SK-N-SH (cell line): ENCODE measurements around the gene MAMDC4. TPM values are rescaled to one million over a fixed set of nuclear protein-coding genes. Genes with fewer than 3 reads are reported as not detected.
"Not testable (repeated sequence)": the region's sequence is repeated elsewhere in the genome, so short reads cannot be mapped to it uniquely, and the experiment has no call there.

ENCODE experiments used
- CTCF ChIA-PET: fragments of 300-600, 350-600 bp; formaldehyde crosslinking; extraction: SDS; loops from one replicate; lab custom pipeline; 2021; lab: Yijun Ruan, JAX
- POLR2A ChIA-PET: fragments of 350-600 bp; sonication (Branson Sonifier 250); formaldehyde crosslinking; extraction: SDS; loops from one replicate; lab custom pipeline; 2020; ENCODE audit warnings: antibody characterized with exemption, inconsistent platforms; lab: Yijun Ruan, JAX
- DNase-seq: peaks from one replicate; pipeline ENCODE4 v3.0.0; 2012
- H2AFZ ChIP-seq: fragments of 200-600 bp; sonication (generic); 2 replicates; pipeline ENCODE4 v1.8.1; 2016; ENCODE audit warnings: antibody characterized with exemption, mild to moderate bottlenecking, low read depth
- H3F3A ChIP-seq: fragments of 200-600 bp; sonication (generic); replicated peaks from 2 replicates; pipeline ENCODE3; 2016; ENCODE audit warnings: antibody characterized with exemption, mild to moderate bottlenecking; ENCODE audit not compliant: insufficient read depth
- H3K27ac ChIP-seq, 2 experiments: fragments of 200-500 bp in 1 of 2; fragments of 200-600 bp in 1 of 2; sonication (Bioruptor generic) in 1 of 2; sonication (generic), shearing (Covaris generic) in 1 of 2; 2 replicates each; pipeline versions ENCODE4 v1.5.1 to v1.6.1; 2014 to 2016; ENCODE audit warnings: low read depth in 2 of 2, inconsistent platforms in 1 of 2, low read length in 1 of 2, mild to moderate bottlenecking in 1 of 2, mixed read lengths in 1 of 2
- H3K27me3 ChIP-seq: fragments of 200-600 bp; sonication (generic), shearing (Covaris generic); 2 replicates; pipeline ENCODE4 v1.6.1; 2016; ENCODE audit warnings: mixed run types; ENCODE audit not compliant: insufficient read depth
- H3K36me3 ChIP-seq, 2 experiments: fragments of 200-500 bp in 1 of 2; fragments of 200-600 bp in 1 of 2; sonication (Bioruptor generic) in 1 of 2; sonication (generic) in 1 of 2; replicated peaks in 1 of 2; 2 replicates each; pipeline versions ENCODE3 to v1.5.1; 2014 to 2016; ENCODE audit warnings: low read length in 1 of 2, mild to moderate bottlenecking in 1 of 2; ENCODE audit not compliant: insufficient read depth in 2 of 2, control insufficient read depth in 1 of 2
- H3K4me1 ChIP-seq, 2 experiments: fragments of 200-500 bp in 1 of 2; fragments of 200-600 bp in 1 of 2; sonication (Bioruptor generic) in 1 of 2; sonication (generic), shearing (Covaris generic) in 1 of 2; 2 replicates each; pipeline versions ENCODE4 v1.5.1 to v1.6.1; 2014 to 2016; ENCODE audit warnings: low read depth in 1 of 2, low read length in 1 of 2, mixed run types in 1 of 2; ENCODE audit not compliant: insufficient read depth in 2 of 2, control insufficient read depth in 1 of 2
- H3K4me2 ChIP-seq: fragments of 200-600 bp; sonication (generic), shearing (Covaris generic); 2 replicates; pipeline ENCODE4 v1.6.1; 2017; ENCODE audit warnings: mixed run types
- H3K4me3 ChIP-seq, 2 experiments: fragments of 200-500 bp in 1 of 2; fragments of 200-600 bp in 1 of 2; sonication (Bioruptor generic) in 1 of 2; sonication (generic), shearing (Covaris generic) in 1 of 2; 2 replicates each; pipeline versions ENCODE4 v1.5.1 to v1.8.1; 2014 to 2016; ENCODE audit warnings: low read depth in 2 of 2, inconsistent platforms in 1 of 2, low read length in 1 of 2, mild to moderate bottlenecking in 1 of 2, mixed read lengths in 1 of 2, moderate library complexity in 1 of 2
- H3K79me2 ChIP-seq: fragments of 200-600 bp; sonication (generic); 2 replicates; pipeline ENCODE4 v1.8.1; 2017; ENCODE audit warnings: mild to moderate bottlenecking; ENCODE audit not compliant: insufficient read depth
- H3K9ac ChIP-seq: fragments of 200-600 bp; sonication (generic); 2 replicates; pipeline ENCODE4 v1.6.1; 2017; ENCODE audit warnings: mixed run types
- H3K9me2 ChIP-seq: fragments of 200-600 bp; sonication (generic); 2 replicates; pipeline ENCODE4 v1.6.1; 2017; ENCODE audit warnings: mixed run types
- H3K9me3 ChIP-seq: fragments of 200-600 bp; sonication (generic); 2 replicates; pipeline ENCODE4 v1.6.1; 2017; ENCODE audit warnings: mixed run types, mild to moderate bottlenecking, moderate library complexity
- H4K20me1 ChIP-seq: fragments of 200-600 bp; sonication (generic); 2 replicates; pipeline ENCODE4 v1.6.1; 2017; ENCODE audit warnings: mild to moderate bottlenecking, mixed run types; ENCODE audit not compliant: insufficient read depth
- FOSL2 ChIP-seq: IDR thresholded peaks from 2 replicates; pipeline ENCODE4 v1.4.0; 2012; ENCODE audit warnings: low read depth, mild to moderate bottlenecking, moderate library complexity, borderline replicate concordance
- GABPA ChIP-seq: IDR thresholded peaks from 2 replicates; pipeline ENCODE4 v1.4.0; 2012; ENCODE audit warnings: low read depth, mild to moderate bottlenecking
- RFX5 ChIP-seq: IDR thresholded peaks from 2 replicates; pipeline ENCODE4 v1.6.1; 2012; ENCODE audit warnings: mild to moderate bottlenecking, improper control_type of control experiment, low read length
- RXRA ChIP-seq: IDR thresholded peaks from 2 replicates; pipeline ENCODE4 v1.4.0; 2012; ENCODE audit warnings: low read depth, mild to moderate bottlenecking, borderline replicate concordance
- SIN3A ChIP-seq: IDR thresholded peaks from 2 replicates; pipeline ENCODE4 v1.6.1; 2012; ENCODE audit warnings: low read depth, mild to moderate bottlenecking, low read length, moderate library complexity, borderline replicate concordance
- TCF12 ChIP-seq: IDR thresholded peaks from 2 replicates; pipeline ENCODE4 v1.4.0; 2012
- YY1 ChIP-seq: IDR thresholded peaks from 2 replicates; pipeline ENCODE4 v1.4.0; 2012; ENCODE audit warnings: low read depth, mild to moderate bottlenecking
- WGBS: methylation state at CpG from one replicate; pipeline ENCODE4 v1.1.6; 2017; ENCODE audit warnings: low lambda C conversion rate; 5-methylcytosine and 5-hydroxymethylcytosine counted together
- polyA plus RNA-seq, 3 experiments: library from polyadenylated mRNA; depleted of rRNA; stranded (reverse); fragments of >200 nt; gene quantifications; 2 replicates each; pipeline ENCODE4 v1.2.3, GENCODE V29; 2012
- TF ChIP-seq, protein P1 (sequence below): IDR thresholded peaks from 2 replicates; pipeline ENCODE4 v1.4.0; 2012; ENCODE audit warnings: low read depth
- TF ChIP-seq, protein P2 (sequence below): fragments of 150-350 bp; IDR thresholded peaks from 2 replicates; pipeline ENCODE4 v1.6.1; 2016; ENCODE audit warnings: mild to moderate bottlenecking, low read depth, low read length

Gene MAMDC4
- polyA plus RNA-seq, 1 of the 3 experiments (the other 2 are of a cell fraction): 4.2 TPM

DNA sequence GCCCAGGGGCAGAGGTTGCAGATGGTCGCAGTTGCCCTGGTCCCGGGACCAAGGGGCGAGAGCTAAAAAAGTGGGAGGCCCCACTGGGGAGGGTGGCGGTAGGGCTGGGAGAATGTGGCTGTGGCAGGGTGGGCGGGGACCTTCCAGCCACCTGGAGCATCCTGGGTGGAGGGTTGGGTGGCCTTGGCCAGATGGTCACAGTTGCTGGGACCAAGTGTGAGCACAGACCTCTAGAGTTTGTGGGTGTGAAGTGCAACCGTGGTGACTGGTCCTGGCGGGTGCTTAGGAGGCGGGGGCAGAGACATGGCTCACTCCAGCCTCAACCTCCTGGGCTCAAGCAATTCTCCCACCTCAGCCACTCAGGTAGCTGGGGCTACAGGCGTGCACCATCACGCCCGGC is 28.5 kb downstream of the MAMDC4 start (continued):
- TF ChIP-seq SIN3A: no peak
- no peak for TF ChIP-seq TCF12
- TF ChIP-seq, protein P1, sequence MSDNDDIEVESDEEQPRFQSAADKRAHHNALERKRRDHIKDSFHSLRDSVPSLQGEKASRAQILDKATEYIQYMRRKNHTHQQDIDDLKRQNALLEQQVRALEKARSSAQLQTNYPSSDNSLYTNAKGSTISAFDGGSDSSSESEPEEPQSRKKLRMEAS: no peak
- no peak for TF ChIP-seq RXRA
- TF ChIP-seq, all 33 proteins: peak for 0

DNA sequence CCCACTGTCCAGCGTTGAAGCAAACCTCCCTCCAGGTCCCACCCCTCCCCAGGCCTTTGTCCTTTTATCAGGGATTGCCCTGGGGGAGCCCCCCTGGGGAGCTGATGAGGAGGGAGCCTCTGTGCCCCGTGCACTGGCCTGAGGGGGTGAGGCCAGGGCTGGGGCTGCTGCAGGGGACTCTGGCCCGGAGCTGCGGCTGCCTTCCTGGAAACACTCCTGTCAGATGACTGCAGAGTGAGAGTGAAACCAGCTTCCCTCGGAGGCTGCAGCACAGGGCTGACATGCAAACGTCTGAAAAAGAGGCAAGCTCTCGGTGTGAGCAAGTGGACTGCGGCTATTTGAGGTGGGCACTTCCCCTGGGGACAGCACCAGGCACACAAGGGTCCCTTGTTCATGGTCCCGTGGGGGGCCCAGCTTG is 29.6 kb downstream of the MAMDC4 start:
- peak overlapping the region; percentile 15; the same call in 1 of the 2 replicates for H3K4me2 ChIP-seq
- H3K9ac ChIP-seq: no peak overlapping the region
- H4K20me1 ChIP-seq: no peaks in the 10 kb centered on the region
- DNase-seq: no peak
- H3K79me2 ChIP-seq: peaks cover under 1% of the 10 kb centered on the region; the same call in 1 of the 2 replicates
- no peaks in the 10 kb centered on the region for H3K36me3 ChIP-seq
- H2AFZ ChIP-seq: 0 out of 2 replicates have a peak overlapping the region, but pooled peaks have one; percentile 18
- H3K4me1 ChIP-seq: peaks cover 0 to 7% of the 10 kb centered on the region in 2 experiments; a peak in 2 of 4 replicates
- no peaks in the 10 kb centered on the region for H3F3A ChIP-seq
- no peaks in the 10 kb centered on the region for H3K27me3 ChIP-seq
- no peaks in the 10 kb centered on the region for H3K9me3 ChIP-seq
- no peaks in the 10 kb centered on the region for H3K9me2 ChIP-seq
- no peak overlapping the region for H3K4me3 ChIP-seq
- ChIA-PET POLR2A (no interaction called here), CTCF (interaction anchor here (1.1 to 1.5 kb wide), 2 partner anchors 38 to 40 kb away, joined by 3 to 5 read pairs; partner anchors contain the start of gene AJM1)
- no peak overlapping the region; a peak in 1 of 4 replicates for H3K27ac ChIP-seq
- TF ChIP-seq GABPA: no peak
- TF ChIP-seq RFX5: no peak
- 34% methylated on average over 7 of the region's 9 CpGs for WGBS

DNA sequence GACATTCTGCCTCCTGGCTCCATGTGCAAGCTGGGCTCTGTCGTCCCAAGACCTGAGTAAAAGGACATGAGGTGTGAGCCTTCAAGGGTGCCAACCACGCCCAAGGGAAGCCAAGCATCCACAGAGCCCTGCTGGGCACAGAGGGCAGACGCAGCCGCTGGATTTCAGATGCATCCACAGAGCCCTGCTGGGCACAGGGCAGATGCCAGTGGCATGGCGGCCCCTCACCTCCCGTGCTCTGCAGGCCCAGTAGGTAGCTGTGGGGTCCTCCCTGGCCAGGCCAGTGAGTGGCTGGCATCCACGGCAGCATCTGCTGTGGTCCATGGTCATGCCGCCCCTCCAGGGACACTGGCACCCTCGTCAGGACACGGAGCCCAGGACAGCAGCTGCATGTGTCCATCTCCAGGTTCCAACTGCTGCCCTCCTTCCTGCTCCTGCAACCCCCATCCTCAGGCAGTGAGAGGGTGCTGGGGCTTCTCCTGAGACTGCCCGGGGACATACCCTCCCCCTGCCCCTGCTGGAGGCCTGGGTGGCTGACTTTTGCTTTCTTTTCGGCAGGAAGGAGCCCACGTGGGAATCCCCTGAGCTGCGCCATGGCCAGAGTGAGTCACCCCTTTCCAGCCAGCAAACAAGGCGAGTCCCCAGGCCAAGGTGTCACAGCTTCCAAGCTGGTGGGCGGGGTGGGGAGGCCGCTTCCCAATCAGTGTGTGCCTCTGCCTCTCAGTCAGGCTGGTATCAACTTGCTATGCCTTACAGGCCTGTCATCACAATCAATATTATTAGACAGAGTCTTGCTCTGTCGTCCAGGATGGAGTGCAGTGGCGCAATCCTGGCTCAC is 30.2 kb downstream of the MAMDC4 start:
- Histone ChIP-seq H4K20me1 (no peaks in the 10 kb centered on the region), H3K4me3 (no peak overlapping the region), H3K9me2 (no peaks in the 10 kb centered on the region), H3F3A (no peaks in the 10 kb centered on the region), H3K27ac (no peak overlapping the region; a peak in 1 of 4 replicates), H3K36me3 (no peaks in the 10 kb centered on the region), H2AFZ (peak overlapping the region; percentile 18; the same call in 1 of the 2 replicates), H3K9me3 (no peaks in the 10 kb centered on the region), H3K9ac (peak overlapping the region; percentile 9; the same call in 1 of the 2 replicates), H3K4me1 (peaks cover 0 to 8% of the 10 kb centered on the region in 2 experiments; a peak in 2 of 4 replicates), H3K4me2 (peak overlapping the region; percentile 15; the same call in 1 of the 2 replicates), H3K27me3 (no peaks in the 10 kb centered on the region), H3K79me2 (peaks cover 7% of the 10 kb centered on the region)
- peak; percentile 15 for DNase-seq
- POLR2A ChIA-PET: no interaction called here
- CTCF ChIA-PET: interaction anchor here (0.6 to 1.8 kb wide), 4 partner anchors 10 to 40 kb away, joined by 3 to 5 read pairs (median 4); partner anchors contain the start of gene AJM1
- TF ChIP-seq, protein P2, sequence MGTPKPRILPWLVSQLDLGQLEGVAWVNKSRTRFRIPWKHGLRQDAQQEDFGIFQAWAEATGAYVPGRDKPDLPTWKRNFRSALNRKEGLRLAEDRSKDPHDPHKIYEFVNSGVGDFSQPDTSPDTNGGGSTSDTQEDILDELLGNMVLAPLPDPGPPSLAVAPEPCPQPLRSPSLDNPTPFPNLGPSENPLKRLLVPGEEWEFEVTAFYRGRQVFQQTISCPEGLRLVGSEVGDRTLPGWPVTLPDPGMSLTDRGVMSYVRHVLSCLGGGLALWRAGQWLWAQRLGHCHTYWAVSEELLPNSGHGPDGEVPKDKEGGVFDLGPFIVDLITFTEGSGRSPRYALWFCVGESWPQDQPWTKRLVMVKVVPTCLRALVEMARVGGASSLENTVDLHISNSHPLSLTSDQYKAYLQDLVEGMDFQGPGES: no peak
- TF ChIP-seq, protein P1: peak; percentile 89
- TF ChIP-seq YY1 (peak; percentile 48; the same call in 1 of the 2 replicates), SIN3A (0 out of 2 replicates have a peak, but pooled peaks have one; percentile 43), FOSL2 (peak; percentile 66; the same call in 1 of the 2 replicates)
- 64% methylated on average over 11 of the region's 19 CpGs for WGBS

DNA sequence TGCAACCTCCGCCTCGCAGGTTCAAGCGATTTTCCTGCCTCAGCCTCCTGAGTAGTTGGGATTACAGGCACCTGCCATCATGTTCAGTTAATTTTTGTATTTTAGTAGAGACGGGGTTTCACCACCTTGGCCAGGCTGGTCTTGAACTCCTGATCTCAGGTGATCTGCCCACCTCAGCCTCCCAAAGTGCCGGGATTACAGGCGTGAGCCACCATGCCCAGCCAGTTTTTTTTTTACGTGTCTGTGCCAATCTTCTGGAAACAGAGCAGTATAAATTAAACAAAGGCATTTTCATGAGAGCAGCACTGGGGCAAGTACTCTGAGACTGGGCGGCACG is 30.8 kb downstream of the MAMDC4 start:
- CTCF ChIA-PET: interaction anchor here (0.6 to 1.8 kb wide), 4 partner anchors 10 to 41 kb away, joined by 3 to 5 read pairs (median 4); partner anchors contain the start of gene AJM1
- H3K4me1 ChIP-seq, H3K9me3 ChIP-seq, POLR2A ChIA-PET, H3K27me3 ChIP-seq, H4K20me1 ChIP-seq, H3K36me3 ChIP-seq, H3K9me2 ChIP-seq, H3K4me3 ChIP-seq, H3K4me2 ChIP-seq, H3F3A ChIP-seq, H3K27ac ChIP-seq, H3K9ac ChIP-seq, DNase-seq: not testable (repeated sequence)
- 77% methylated on average over 9 of the region's 9 CpGs for WGBS
- H2AFZ ChIP-seq: peak overlapping the region; percentile 18; the same call in 1 of the 2 replicates
- H3K79me2 ChIP-seq: peaks cover 13% of the 10 kb centered on the region

DNA sequence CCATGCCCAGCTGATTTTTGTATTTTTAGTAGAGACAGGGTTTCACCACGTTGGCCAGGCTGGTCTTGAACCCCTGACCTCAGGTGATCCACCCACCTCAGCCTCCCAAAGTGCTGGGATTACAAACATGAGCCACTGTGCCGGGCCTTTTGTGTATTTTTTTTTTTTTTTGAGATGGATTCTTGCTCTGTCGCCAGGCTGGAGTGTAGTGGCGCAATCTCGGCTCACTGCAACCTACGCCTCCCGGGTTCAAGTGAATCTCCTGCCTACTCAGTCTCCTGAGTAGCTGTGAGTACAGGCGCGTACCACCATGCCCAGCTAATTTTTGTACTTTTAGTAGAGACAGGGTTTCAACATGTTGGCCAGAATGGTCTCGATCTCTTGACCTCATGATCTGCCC is 31.5 kb downstream of the MAMDC4 start:
- POLR2A ChIA-PET, H3K4me1 ChIP-seq, H3K27me3 ChIP-seq, H3K4me2 ChIP-seq, H3K9me2 ChIP-seq, H3K9ac ChIP-seq, H3K9me3 ChIP-seq, DNase-seq, H3K36me3 ChIP-seq, H3K4me3 ChIP-seq, H3F3A ChIP-seq, H2AFZ ChIP-seq, H3K27ac ChIP-seq, H4K20me1 ChIP-seq: not testable (repeated sequence)
- peaks cover 20% of the 10 kb centered on the region for H3K79me2 ChIP-seq
- WGBS: 88% methylated on average over 10 of the region's 10 CpGs
- CTCF ChIA-PET: interaction anchor here (1.6 to 1.8 kb wide), 2 partner anchors 11 to 40 kb away, joined by 4 to 5 read pairs; no protein-coding TSS in a partner anchor
